PC-3 (cell line): ENCODE results near the gene CD101.
"Not testable (repeated sequence)": the region's sequence is repeated elsewhere in the genome, so short reads cannot be mapped to it uniquely, and the experiment has no call there.

ENCODE experiments used
- EZH2 ChIP-seq: fragments of 300-600 bp; sonication (generic); IDR thresholded peaks from one replicate; pipeline ENCODE4 v1.6.1; 2017; ENCODE audit warnings: antibody characterized with exemption, mild to moderate bottlenecking, low read length; ENCODE audit not compliant: unreplicated experiment
- EZH2phosphoT487 ChIP-seq: fragments of 300-600 bp; sonication (generic); IDR thresholded peaks from 2 replicates; pipeline ENCODE4 v1.6.1; 2018; ENCODE audit warnings: mild to moderate bottlenecking, antibody characterized with exemption, low read length, borderline replicate concordance
- TF ChIP-seq, protein P1 (sequence below): fragments of 300-600 bp; sonication (generic); conservative IDR thresholded peaks from 2 replicates; pipeline ENCODE4 v1.5.1; 2017; ENCODE audit warnings: antibody characterized with exemption, low read depth, mild to moderate bottlenecking, low read length

DNA sequence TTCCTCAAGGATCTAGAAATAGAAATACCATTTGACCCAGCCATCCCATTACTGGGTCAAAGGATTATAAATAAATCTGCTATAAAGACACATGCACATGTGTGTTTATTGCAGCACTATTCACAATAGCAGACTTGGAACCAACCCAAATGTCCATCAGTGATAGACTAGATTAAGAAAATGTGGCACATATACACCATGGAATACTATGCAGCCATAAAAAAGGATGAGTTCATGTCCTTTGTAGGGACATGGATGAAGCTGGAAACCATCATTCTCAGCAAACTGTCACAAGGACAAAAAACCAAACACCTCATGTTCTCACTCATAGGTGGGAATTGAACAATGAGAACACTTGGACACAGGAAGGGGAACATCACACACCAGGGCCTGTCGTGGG, 21.3 kb upstream of the CD101 start:
- TF ChIP-seq, protein P1, sequence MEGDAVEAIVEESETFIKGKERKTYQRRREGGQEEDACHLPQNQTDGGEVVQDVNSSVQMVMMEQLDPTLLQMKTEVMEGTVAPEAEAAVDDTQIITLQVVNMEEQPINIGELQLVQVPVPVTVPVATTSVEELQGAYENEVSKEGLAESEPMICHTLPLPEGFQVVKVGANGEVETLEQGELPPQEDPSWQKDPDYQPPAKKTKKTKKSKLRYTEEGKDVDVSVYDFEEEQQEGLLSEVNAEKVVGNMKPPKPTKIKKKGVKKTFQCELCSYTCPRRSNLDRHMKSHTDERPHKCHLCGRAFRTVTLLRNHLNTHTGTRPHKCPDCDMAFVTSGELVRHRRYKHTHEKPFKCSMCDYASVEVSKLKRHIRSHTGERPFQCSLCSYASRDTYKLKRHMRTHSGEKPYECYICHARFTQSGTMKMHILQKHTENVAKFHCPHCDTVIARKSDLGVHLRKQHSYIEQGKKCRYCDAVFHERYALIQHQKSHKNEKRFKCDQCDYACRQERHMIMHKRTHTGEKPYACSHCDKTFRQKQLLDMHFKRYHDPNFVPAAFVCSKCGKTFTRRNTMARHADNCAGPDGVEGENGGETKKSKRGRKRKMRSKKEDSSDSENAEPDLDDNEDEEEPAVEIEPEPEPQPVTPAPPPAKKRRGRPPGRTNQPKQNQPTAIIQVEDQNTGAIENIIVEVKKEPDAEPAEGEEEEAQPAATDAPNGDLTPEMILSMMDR, result not testable (repeated sequence)
- TF ChIP-seq EZH2phosphoT487, EZH2: not testable (repeated sequence)
